H1 (cell line): ENCODE measurements around the gene GRID1. TPM values are rescaled to one million over a fixed set of nuclear protein-coding genes. Genes with fewer than 3 reads are reported as not detected.

Experiments
- CTCF ChIA-PET: fragments of 300-600 bp; sonication (Branson Sonifier 250); formaldehyde crosslinking; loops from one replicate; lab custom pipeline; 2021; ENCODE audit not compliant: partially characterized antibody; lab: Charles Lee
- POLR2A ChIA-PET: fragments of 300-600 bp; sonication (Branson Sonifier 250); formaldehyde crosslinking; loops from one replicate; lab custom pipeline; 2021; ENCODE audit warnings: inconsistent platforms; ENCODE audit not compliant: partially characterized antibody; lab: Charles Lee
- DNase-seq, 2 experiments: peaks; one replicate each; pipeline versions ENCODE4 v3.0.0 to v3.0.0-alpha.2; 2010 to 2022; ENCODE audit warnings: low spot score in 2 of 2, low read depth in 1 of 2, mixed read lengths in 1 of 2
- FAIRE-seq: peaks from 2 replicates; lab custom pipeline; 2011; peaks lifted over from hg19 to GRCh38; lab: Jason Lieb, UNC
- H2AFZ ChIP-seq: 2 replicates; pipeline ENCODE4 v1.8.1; 2012; ENCODE audit warnings: low read length, inconsistent platforms
- H2AK5ac ChIP-seq: 2 replicates; pipeline ENCODE4 v1.6.1; 2013; ENCODE audit warnings: low read depth, low read length
- H2BK120ac ChIP-seq: replicated peaks from 2 replicates; pipeline ENCODE3; 2013; ENCODE audit warnings: low read depth, low read length, inconsistent platforms
- H2BK12ac ChIP-seq: 2 replicates; pipeline ENCODE4 v1.6.1; 2013; ENCODE audit warnings: low read depth, low read length
- H2BK15ac ChIP-seq: 2 replicates; pipeline ENCODE4 v1.6.1; 2013; ENCODE audit warnings: low read length
- H2BK20ac ChIP-seq: 2 replicates; pipeline ENCODE4 v1.6.1; 2013; ENCODE audit warnings: low read length
- H2BK5ac ChIP-seq: 2 replicates; pipeline ENCODE4 v1.6.1; 2013; ENCODE audit warnings: low read depth, low read length
- H3K14ac ChIP-seq: 2 replicates; pipeline ENCODE4 v1.6.1; 2013; ENCODE audit warnings: inconsistent platforms; ENCODE audit not compliant: insufficient read length
- H3K18ac ChIP-seq: 2 replicates; pipeline ENCODE4 v1.6.1; 2013; ENCODE audit warnings: low read length; ENCODE audit errors: extremely low read depth
- H3K23ac ChIP-seq: 2 replicates; pipeline ENCODE4 v1.6.1; 2013; ENCODE audit warnings: inconsistent platforms; ENCODE audit not compliant: insufficient read length
- H3K23me2 ChIP-seq: 2 replicates; pipeline ENCODE4 v1.6.1; 2013; ENCODE audit warnings: low read depth, low read length
- H3K27ac ChIP-seq: 2 replicates; pipeline ENCODE4 v1.6.1; 2011; ENCODE audit warnings: low read depth, low read length, inconsistent platforms
- H3K27me3 ChIP-seq, 4 experiments: replicated peaks in 1 of 4; 1 replicate in 1 of 4; 2 replicates in 3 of 4; pipeline versions ENCODE4 v1.6.1 to v1.8.1; 2011 to 2013; ENCODE audit warnings: low read length in 3 of 4, mild to moderate bottlenecking in 3 of 4, inconsistent platforms in 2 of 4, mixed read lengths in 2 of 4, moderate library complexity in 1 of 4; ENCODE audit not compliant: control insufficient read depth in 3 of 4, insufficient read depth in 3 of 4; ENCODE audit errors: extremely low read depth in 1 of 4
- H3K36me3 ChIP-seq, 4 experiments: 2 replicates each; pipeline versions ENCODE4 v1.6.1 to v1.8.1; 2011 to 2013; ENCODE audit warnings: mild to moderate bottlenecking in 4 of 4, low read length in 3 of 4, moderate library complexity in 2 of 4, control low read depth in 1 of 4, inconsistent platforms in 1 of 4; ENCODE audit not compliant: insufficient read depth in 4 of 4, control insufficient read depth in 2 of 4
- H3K4ac ChIP-seq: replicated peaks from 2 replicates; pipeline ENCODE3; 2013; ENCODE audit warnings: low read length, low read depth, mixed read lengths, inconsistent platforms; ENCODE audit not compliant: insufficient read length
- H3K4me1 ChIP-seq, 4 experiments: replicated peaks in 1 of 4; 1 replicate in 1 of 4; 2 replicates in 3 of 4; pipeline versions ENCODE4 v1.6.1 to v1.8.1; 2011 to 2013; ENCODE audit warnings: low read length in 3 of 4, inconsistent platforms in 2 of 4, mixed read lengths in 1 of 4; ENCODE audit not compliant: insufficient read depth in 4 of 4, control insufficient read depth in 3 of 4
- H3K4me2 ChIP-seq, 2 experiments: 2 replicates each; pipeline versions ENCODE4 v1.6.1 to v1.8.1; 2011 to 2013; ENCODE audit warnings: low read depth in 2 of 2, low read length in 2 of 2, control low read depth in 1 of 2, inconsistent platforms in 1 of 2, mild to moderate bottlenecking in 1 of 2; ENCODE audit not compliant: insufficient read depth in 1 of 2
- H3K4me3 ChIP-seq, 4 experiments: fragments of 200-600, 300-600 bp in 1 of 4; sonication (generic), shearing (Covaris generic), sonication (Bioruptor Twin) in 1 of 4; 2 replicates each; pipeline versions ENCODE4 v1.5.1 to v1.8.1; 2011 to 2016; ENCODE audit warnings: low read length in 4 of 4, low read depth in 3 of 4, control low read depth in 2 of 4, inconsistent platforms in 2 of 4, mild to moderate bottlenecking in 2 of 4, mixed read lengths in 1 of 4, moderate library complexity in 1 of 4; ENCODE audit not compliant: insufficient read depth in 2 of 4; ENCODE audit errors: extremely low read depth in 1 of 4
- H3K56ac ChIP-seq: replicated peaks from 2 replicates; pipeline ENCODE3; 2013; ENCODE audit warnings: low read depth, mild to moderate bottlenecking, mixed read lengths, low read length, inconsistent platforms; ENCODE audit not compliant: insufficient read length
- H3K79me1 ChIP-seq: 2 replicates; pipeline ENCODE4 v1.6.1; 2013; ENCODE audit warnings: low read depth, low read length, control low read depth
- H3K79me2 ChIP-seq, 2 experiments: 2 replicates each; pipeline versions ENCODE4 v1.6.1 to v1.8.1; 2012 to 2013; ENCODE audit warnings: low read length in 2 of 2, mild to moderate bottlenecking in 2 of 2, inconsistent platforms in 1 of 2; ENCODE audit not compliant: insufficient read depth in 2 of 2, control insufficient read depth in 1 of 2
- H3K9ac ChIP-seq, 4 experiments: replicated peaks in 1 of 4; 1 replicate in 1 of 4; 2 replicates in 3 of 4; pipeline versions ENCODE4 v1.6.1 to v1.8.1; 2011 to 2013; ENCODE audit warnings: low read depth in 3 of 4, low read length in 3 of 4, control low read depth in 2 of 4, mild to moderate bottlenecking in 2 of 4, moderate library complexity in 2 of 4, inconsistent platforms in 1 of 4; ENCODE audit errors: extremely low read depth in 1 of 4
- H3K9me3 ChIP-seq, 2 experiments: 2 replicates each; pipeline versions ENCODE4 v1.6.1 to v1.8.1; 2012 to 2013; ENCODE audit warnings: mild to moderate bottlenecking in 2 of 2, moderate library complexity in 2 of 2, control low read depth in 1 of 2, inconsistent platforms in 1 of 2, low read depth in 1 of 2, low read length in 1 of 2, mixed read lengths in 1 of 2; ENCODE audit not compliant: insufficient read depth in 2 of 2
- H4K20me1 ChIP-seq, 2 experiments: replicated peaks in 1 of 2; 2 replicates each; pipeline versions ENCODE3 to v1.8.1; 2011 to 2013; ENCODE audit warnings: inconsistent platforms in 2 of 2, low read length in 2 of 2, mild to moderate bottlenecking in 1 of 2; ENCODE audit not compliant: insufficient read depth in 2 of 2, control insufficient read depth in 1 of 2
- H4K5ac ChIP-seq: 2 replicates; pipeline ENCODE4 v1.6.1; 2013; ENCODE audit warnings: low read length, low read depth, mixed read lengths, inconsistent platforms; ENCODE audit not compliant: insufficient read length
- H4K8ac ChIP-seq: 2 replicates; pipeline ENCODE4 v1.8.0; 2013; ENCODE audit warnings: mild to moderate bottlenecking, moderate library complexity, low read length, inconsistent platforms; ENCODE audit not compliant: insufficient read depth; ENCODE audit errors: extremely low read depth
- H4K91ac ChIP-seq: replicated peaks from 2 replicates; pipeline ENCODE3; 2013; ENCODE audit warnings: low read length, mixed read lengths, inconsistent platforms; ENCODE audit not compliant: insufficient read length
- BACH1 ChIP-seq: IDR thresholded peaks from 2 replicates; pipeline ENCODE4 v1.6.1; 2012; ENCODE audit warnings: low read length, improper control_type of control experiment
- CHD2 ChIP-seq: IDR thresholded peaks from 2 replicates; pipeline ENCODE4 v1.6.1; 2012; ENCODE audit warnings: low read length, improper control_type of control experiment
- CREB1 ChIP-seq: IDR thresholded peaks from 2 replicates; pipeline ENCODE4 v1.6.1; 2012; ENCODE audit warnings: inconsistent platforms
- EGR1 ChIP-seq: IDR thresholded peaks from 2 replicates; pipeline ENCODE4 v1.6.1; 2011; ENCODE audit warnings: low read depth, low read length, borderline replicate concordance
- KDM1A ChIP-seq: fragments of 200-600, 300-600 bp; sonication (generic); IDR thresholded peaks from 2 replicates; pipeline ENCODE4 v1.7.1; 2016; ENCODE audit warnings: mild to moderate bottlenecking, low read length, borderline replicate concordance
- NRF1 ChIP-seq: IDR thresholded peaks from 2 replicates; pipeline ENCODE4 v1.6.1; 2011; ENCODE audit warnings: mild to moderate bottlenecking, low read depth, low read length, improper control_type of control experiment
- PHF8 ChIP-seq: fragments of 200-600 bp; sonication (generic); conservative IDR thresholded peaks from 2 replicates; pipeline ENCODE4 v1.7.1; 2012; ENCODE audit warnings: low read depth, mild to moderate bottlenecking, inconsistent platforms, low read length, moderate library complexity
- RBBP5 ChIP-seq: IDR thresholded peaks from 2 replicates; pipeline ENCODE4 v1.7.1; 2012; ENCODE audit warnings: low read depth, mild to moderate bottlenecking, inconsistent platforms, low read length, moderate library complexity, borderline replicate concordance
- RFX5 ChIP-seq: IDR thresholded peaks from 2 replicates; pipeline ENCODE4 v1.6.1; 2011; ENCODE audit warnings: low read depth, low read length, improper control_type of control experiment, borderline replicate concordance
- SUZ12 ChIP-seq: fragments of 200-600 bp; sonication (generic); IDR thresholded peaks from 2 replicates; pipeline ENCODE4 v1.6.1; 2012; ENCODE audit warnings: mild to moderate bottlenecking, inconsistent platforms, low read length, moderate library complexity, mixed read lengths
- TAF1 ChIP-seq: IDR thresholded peaks from 2 replicates; pipeline ENCODE4 v1.6.1; 2011; ENCODE audit warnings: mild to moderate bottlenecking, low read depth, low read length
- TAF7 ChIP-seq: optimal IDR thresholded peaks from 2 replicates; pipeline ENCODE3; 2011; ENCODE audit warnings: low read depth, mild to moderate bottlenecking, inconsistent platforms, low read length, moderate library complexity, borderline replicate concordance
- TBP ChIP-seq: IDR thresholded peaks from 2 replicates; pipeline ENCODE4 v1.6.1; 2011; ENCODE audit warnings: low read depth, low read length, improper control_type of control experiment
- USF2 ChIP-seq: IDR thresholded peaks from 2 replicates; pipeline ENCODE4 v1.6.1; 2011; ENCODE audit warnings: low read length, improper control_type of control experiment
- WGBS, 2 experiments: shearing (Covaris generic) in 1 of 2; methylation state at CpG; one replicate each; pipeline versions ENCODE4 v1.1.6 to v1.1.7; 2013 to 2015; ENCODE audit warnings: low lambda C conversion rate in 2 of 2, mixed read lengths in 2 of 2, inconsistent platforms in 1 of 2, low coverage in 1 of 2, missing lambda C conversion rate in 1 of 2; ENCODE audit not compliant: insufficient replicate concordance in 2 of 2, insufficient coverage in 1 of 2, insufficient read length in 1 of 2; ENCODE audit errors: extremely low coverage in 1 of 2, missing lambda C conversion rate in 1 of 2; 5-methylcytosine and 5-hydroxymethylcytosine counted together
- polyA plus RNA-seq, 7 experiments: library from polyadenylated mRNA; depleted of rRNA in 3 of 7; stranded (reverse) in 5 of 7; unstranded in 2 of 7; fragments of >200 nt in 5 of 7; fragments of 200-250 nt in 2 of 7; gene quantifications; 1 replicate in 5 of 7; 2 replicates in 1 of 7; 4 replicates in 1 of 7; pipeline versions ENCODE4 v1.2.1 to v1.2.3, GENCODE V29; 2011 to 2013; ENCODE audit warnings: missing spikeins in 2 of 7, mixed read lengths in 2 of 7
- total RNA-seq: library from RNA; stranded (reverse); fragmentation: NEBNext Ultra II Directional; extraction: Animal tissue kit (Norgen Biotek cat#: 25700); gene quantifications from 2 replicates; pipeline ENCODE4 v1.2.1, GENCODE V29; 2021

Gene GRID1
- total and polyA plus RNA-seq, 2 of the 8 experiments (the other 6 are each of a cell fraction or from before 2014, with no cell fraction given) = 0.22 to 0.30 TPM

DNA sequence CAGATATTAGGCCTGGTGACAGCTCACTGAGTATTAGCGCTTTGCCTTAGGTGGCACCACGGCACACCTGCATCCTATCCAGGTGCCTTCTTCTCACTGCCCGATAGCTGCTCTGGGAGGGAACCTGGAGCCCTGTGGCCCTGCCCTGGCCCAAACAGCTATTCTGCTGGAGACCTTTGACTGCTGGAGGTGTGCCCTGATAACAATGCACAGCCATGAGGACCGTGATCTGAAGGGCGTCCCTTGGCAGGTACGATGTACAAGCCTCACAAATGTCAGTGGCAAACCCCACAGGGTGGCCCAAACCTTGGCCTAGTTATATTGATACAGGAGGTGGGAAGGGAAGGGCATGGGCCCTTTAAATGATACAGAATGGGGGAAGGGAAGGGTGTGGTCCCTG, 259.5 kb downstream of the GRID1 start:
- Histone ChIP-seq H2BK5ac (no peak overlapping the region), H3K4me1 (no peaks in the 10 kb centered on the region), H4K8ac (no peak overlapping the region), H3K79me1 (no peaks in the 10 kb centered on the region), H3K14ac (no peak overlapping the region), H2AFZ (no peak overlapping the region), H4K5ac (no peak overlapping the region), H3K79me2 (no peaks in the 10 kb centered on the region), H3K27ac (no peak overlapping the region), H4K20me1 (no peaks in the 10 kb centered on the region), H2BK120ac (no peak overlapping the region), H3K23me2 (no peaks in the 10 kb centered on the region), H3K4me2 (no peak overlapping the region)
- DNase-seq = no peak
- FAIRE-seq = no peak
- TF ChIP-seq CREB1 = no peak
- TF ChIP-seq BACH1 = no peak
- no peak for TF ChIP-seq SUZ12
- TF ChIP-seq NRF1 = no peak
- no peak for TF ChIP-seq KDM1A
- TF ChIP-seq RBBP5 = no peak
- TF ChIP-seq TAF7 = no peak
- no peak for TF ChIP-seq PHF8
- no peak for TF ChIP-seq TAF1
- TF ChIP-seq EGR1 = no peak
- no peak for TF ChIP-seq USF2
- no peak for TF ChIP-seq CHD2
- no peak for TF ChIP-seq RFX5
- no peak for TF ChIP-seq TBP
- TF ChIP-seq, all 59 proteins: peak for 0
- H3K4ac ChIP-seq = no peak overlapping the region
- H2BK12ac ChIP-seq = no peak overlapping the region
- ChIA-PET POLR2A (no interaction called here), CTCF (interaction anchor here (0.5 to 1.6 kb wide), 2 partner anchors 244 to 896 kb away, joined by 3 to 6 read pairs; no protein-coding TSS in a partner anchor)
- H3K9me3 ChIP-seq = no peaks in the 10 kb centered on the region
- no peak overlapping the region for H3K23ac ChIP-seq
- H2BK15ac ChIP-seq = no peak overlapping the region
- no peaks in the 10 kb centered on the region for H3K36me3 ChIP-seq
- H3K56ac ChIP-seq = no peak overlapping the region
- no peak overlapping the region for H3K18ac ChIP-seq
- H3K27me3 ChIP-seq = no peaks in the 10 kb centered on the region
- WGBS, 2 experiments = 85% methylated on average over 6 of the region's 6 CpGs; no CpG with 5 or more reads in 1 of the 2 experiments
- H3K9ac ChIP-seq = no peak overlapping the region
- H2AK5ac ChIP-seq = no peak overlapping the region
- H2BK20ac ChIP-seq = no peak overlapping the region
- H3K4me3 ChIP-seq = no peak overlapping the region
- H4K91ac ChIP-seq = no peak overlapping the region
